ENCODE measurements around the gene GPC6.

GPC6 gene

DNA sequence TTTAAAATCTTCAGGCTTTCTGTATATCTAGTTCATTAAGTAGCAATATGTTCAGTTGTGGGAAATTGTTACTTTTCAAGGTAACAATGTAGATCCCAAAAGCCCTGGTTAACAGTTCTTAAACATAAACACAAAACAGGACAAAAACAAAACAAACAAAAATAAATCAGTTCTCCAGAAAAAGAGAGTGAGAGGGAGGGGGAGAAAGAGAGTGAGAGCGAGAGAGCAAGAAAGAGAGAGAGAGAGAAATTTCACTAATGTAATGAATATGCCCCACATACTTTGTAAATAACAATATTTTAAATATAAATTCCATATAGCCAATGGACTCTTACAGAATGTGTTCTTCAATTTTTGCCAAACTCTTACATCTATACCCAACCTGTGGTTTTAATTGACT lies 275.5 kb downstream of the GPC6 start:
- H3K4me3 ChIP-seq (ENCODE audit: low read depth, low read length): no peak overlapping the region
- DNase-seq (ENCODE audit: low read depth): no peak
- TF ChIP-seq, protein P1, sequence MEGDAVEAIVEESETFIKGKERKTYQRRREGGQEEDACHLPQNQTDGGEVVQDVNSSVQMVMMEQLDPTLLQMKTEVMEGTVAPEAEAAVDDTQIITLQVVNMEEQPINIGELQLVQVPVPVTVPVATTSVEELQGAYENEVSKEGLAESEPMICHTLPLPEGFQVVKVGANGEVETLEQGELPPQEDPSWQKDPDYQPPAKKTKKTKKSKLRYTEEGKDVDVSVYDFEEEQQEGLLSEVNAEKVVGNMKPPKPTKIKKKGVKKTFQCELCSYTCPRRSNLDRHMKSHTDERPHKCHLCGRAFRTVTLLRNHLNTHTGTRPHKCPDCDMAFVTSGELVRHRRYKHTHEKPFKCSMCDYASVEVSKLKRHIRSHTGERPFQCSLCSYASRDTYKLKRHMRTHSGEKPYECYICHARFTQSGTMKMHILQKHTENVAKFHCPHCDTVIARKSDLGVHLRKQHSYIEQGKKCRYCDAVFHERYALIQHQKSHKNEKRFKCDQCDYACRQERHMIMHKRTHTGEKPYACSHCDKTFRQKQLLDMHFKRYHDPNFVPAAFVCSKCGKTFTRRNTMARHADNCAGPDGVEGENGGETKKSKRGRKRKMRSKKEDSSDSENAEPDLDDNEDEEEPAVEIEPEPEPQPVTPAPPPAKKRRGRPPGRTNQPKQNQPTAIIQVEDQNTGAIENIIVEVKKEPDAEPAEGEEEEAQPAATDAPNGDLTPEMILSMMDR (IDR thresholded peaks at IDR 0.05; ENCODE audit: low read depth, low read length, missing control alignments): no peak

DNA sequence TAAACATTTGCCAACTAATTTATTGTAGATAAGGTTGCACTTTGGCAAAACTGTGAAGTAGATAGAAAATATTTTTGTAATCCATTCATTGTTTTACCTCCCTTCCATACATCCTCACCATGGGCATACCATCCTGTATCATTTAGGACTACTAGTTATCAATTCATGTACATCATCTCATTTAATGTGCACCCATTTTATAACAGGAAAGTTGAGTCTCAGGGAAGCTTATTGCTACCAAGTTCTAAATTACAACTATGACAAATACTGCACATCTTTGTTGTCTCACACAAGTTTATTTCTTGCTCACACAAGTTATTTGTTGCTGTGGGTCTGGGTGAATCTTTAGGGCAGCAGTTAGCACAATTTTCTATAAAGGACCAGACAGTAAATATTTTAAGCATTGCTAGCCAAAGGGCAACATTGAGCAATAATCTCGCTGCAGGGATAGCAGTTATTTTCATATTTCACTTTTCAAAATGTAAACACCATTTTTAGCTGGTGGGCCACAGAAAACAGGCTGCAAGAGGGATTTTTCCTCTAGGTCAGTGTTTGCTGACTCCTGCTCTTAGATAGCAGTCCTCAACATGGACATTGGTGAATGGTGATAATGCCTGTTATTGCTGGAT lies 276.5 kb downstream of the GPC6 start:
- TF ChIP-seq, protein P1 (IDR thresholded peaks at IDR 0.05; ENCODE audit: low read depth, low read length, missing control alignments): no peak
- no peak overlapping the region for H3K4me3 ChIP-seq (ENCODE audit: low read depth, low read length)
- no peak for DNase-seq (ENCODE audit: low read depth)

DNA sequence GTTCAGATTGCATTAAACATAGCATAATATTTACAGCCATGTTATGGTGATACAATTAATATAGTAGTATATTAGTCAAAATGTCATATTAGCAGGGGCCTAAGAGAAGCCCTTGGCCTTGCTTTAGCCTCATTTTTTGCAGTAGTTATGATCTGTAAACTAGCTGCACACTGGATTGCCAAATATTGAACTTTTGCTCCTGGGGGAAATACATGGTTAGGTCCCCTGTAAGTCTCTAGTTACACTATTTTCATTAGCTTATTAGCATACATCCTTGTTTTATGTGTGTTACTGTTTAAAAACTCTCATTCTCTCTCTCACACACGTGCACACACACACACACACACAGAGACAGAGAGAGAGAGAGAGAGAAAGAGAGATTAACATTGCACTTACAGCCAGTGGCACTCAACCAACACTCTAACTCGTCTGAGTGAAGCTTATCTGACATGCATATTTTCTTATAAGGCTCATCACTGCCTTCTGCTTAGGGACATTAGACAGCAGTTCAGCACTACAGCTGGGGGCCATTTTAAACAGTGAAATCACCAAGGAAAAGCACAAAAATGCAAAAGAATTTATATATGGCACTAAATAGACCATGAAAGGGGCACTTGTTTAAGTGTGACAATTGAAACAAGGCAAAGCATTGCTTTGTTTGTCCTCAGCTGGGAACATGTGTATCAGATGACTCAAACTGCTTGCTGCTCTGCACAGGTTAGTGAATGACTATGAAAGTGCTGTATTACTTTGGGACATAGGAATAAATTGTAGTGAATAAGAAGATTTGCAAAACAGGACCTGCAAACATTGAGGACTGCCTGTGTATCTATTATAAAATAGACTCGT lies 278.7 kb downstream of the GPC6 start:
- no peak overlapping the region for H3K4me3 ChIP-seq (ENCODE audit: low read depth, low read length)
- TF ChIP-seq, protein P1 (IDR thresholded peaks at IDR 0.05; ENCODE audit: low read depth, low read length, missing control alignments): no peak
- DNase-seq (ENCODE audit: low read depth): no peak

DNA sequence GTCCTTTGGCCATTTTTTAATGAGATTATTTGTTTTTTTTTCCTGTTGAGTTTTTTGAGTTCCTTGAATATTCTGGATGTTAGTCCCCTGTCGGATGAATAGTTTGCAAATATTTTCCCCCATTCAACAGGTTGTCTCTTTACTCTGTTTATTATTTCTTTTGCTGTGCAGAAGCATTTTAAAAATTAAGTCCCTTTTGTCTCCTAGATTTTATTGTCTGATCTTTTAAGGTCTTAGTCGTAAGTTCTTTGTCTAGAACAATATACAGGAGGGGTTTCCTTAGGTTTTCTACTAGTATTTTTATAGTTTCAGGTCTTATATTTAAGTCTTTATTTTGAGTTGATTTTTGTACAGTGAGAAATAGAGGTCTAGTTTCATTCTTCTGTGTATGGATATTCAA lies 284.4 kb downstream of the GPC6 start:
- no peak for DNase-seq (ENCODE audit: low read depth)
- no peak overlapping the region for H3K4me3 ChIP-seq (ENCODE audit: low read depth, low read length)
- TF ChIP-seq, protein P1 (IDR thresholded peaks at IDR 0.05; ENCODE audit: low read depth, low read length, missing control alignments): no peak

DNA sequence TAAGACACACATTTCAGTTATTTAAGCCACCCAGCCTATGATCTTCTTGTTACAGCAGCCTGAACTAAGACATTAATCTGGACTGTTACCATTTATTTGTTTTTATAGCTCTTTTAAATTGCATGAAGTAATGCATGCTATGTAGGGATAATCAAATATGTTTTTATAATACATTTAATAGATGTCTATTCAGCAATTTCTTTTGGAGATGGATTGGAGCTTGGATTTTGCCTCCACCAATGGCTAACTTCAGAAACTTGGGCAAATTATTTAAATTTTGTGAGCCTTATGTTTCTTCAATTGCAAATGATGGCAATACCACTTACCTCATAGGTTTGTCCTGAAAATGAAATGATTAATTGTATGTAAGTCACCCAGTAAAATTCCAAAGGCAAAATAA lies 288.7 kb downstream of the GPC6 start:
- no peak for DNase-seq (ENCODE audit: low read depth)
- TF ChIP-seq, protein P1 (IDR thresholded peaks at IDR 0.05; ENCODE audit: low read depth, low read length, missing control alignments): no peak
- H3K4me3 ChIP-seq (ENCODE audit: low read depth, low read length): no peak overlapping the region

DNA sequence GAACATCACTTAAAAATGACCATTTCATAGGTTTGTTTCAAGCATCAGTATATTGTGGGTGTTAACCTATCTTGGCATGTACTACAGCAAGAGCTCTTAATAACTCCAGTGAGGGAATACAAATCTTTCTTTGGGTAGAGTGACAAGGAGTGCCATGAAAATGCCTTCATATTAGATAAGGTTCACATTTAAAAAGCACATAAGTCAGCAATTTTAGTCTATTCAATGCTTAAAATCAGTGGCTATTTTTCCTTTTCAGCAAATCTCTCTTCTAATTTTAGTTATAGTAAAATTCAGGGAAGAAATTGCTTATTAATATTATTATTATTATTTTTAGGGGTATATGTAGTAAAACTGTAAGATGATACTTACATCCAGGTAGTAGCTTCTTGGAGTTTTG lies 291.1 kb downstream of the GPC6 start:
- no peak overlapping the region for H3K4me3 ChIP-seq (ENCODE audit: low read depth, low read length)
- no peak for DNase-seq (ENCODE audit: low read depth)
- TF ChIP-seq, protein P1 (IDR thresholded peaks at IDR 0.05; ENCODE audit: low read depth, low read length, missing control alignments): no peak

All from GM12864 (cell line).